ENCODE data around the gene CCDC146. TPM values are rescaled to one million over a fixed set of nuclear protein-coding genes. Genes with fewer than 3 reads are reported as not detected.

Gene CCDC146
- total RNA-seq, 1 donor from 2014 or later, result 6.1 TPM

- Histone ChIP-seq H3K4me2 (no peak overlapping the region), H3K79me2 (ENCODE audit: low read depth) (no peaks in the 10 kb centered on the region), H3K36me3 (no peaks in the 10 kb centered on the region), H3K27me3 (no peaks in the 10 kb centered on the region), H3K9me3 (ENCODE audit: low read depth) (no peaks in the 10 kb centered on the region), H4K20me1 (ENCODE audit: low read depth) (no peaks in the 10 kb centered on the region), H3F3A (ENCODE audit: low read depth) (no peaks in the 10 kb centered on the region), H3K27ac (no peak overlapping the region), H3K4me3 (no peak overlapping the region), H3K4me1 (no peaks in the 10 kb centered on the region), H3K9ac (no peak overlapping the region), H2AFZ (replicated peaks) (no peak overlapping the region)
- H3K27me3 Mint-ChIP-seq (ENCODE audit: insufficient read depth, low read depth), result no peaks in the 10 kb centered on the region
- TF ChIP-seq CTCF (IDR thresholded peaks at IDR 0.05), result no peak
- TF ChIP-seq EZH2 (IDR thresholded peaks at IDR 0.05), result no peak
- TF ChIP-seq EZH2phosphoT487 (IDR thresholded peaks at IDR 0.05), result no peak
- no peak overlapping the region for H3K27ac Mint-ChIP-seq
- no peaks in the 10 kb centered on the region for H3K4me1 Mint-ChIP-seq
- DNase-seq (ENCODE audit: low spot score), result no peak
- H3K9me3 Mint-ChIP-seq, result peaks cover 20% of the 10 kb centered on the region
- no peak overlapping the region for H3K4me3 Mint-ChIP-seq
- no peaks in the 10 kb centered on the region for H3K36me3 Mint-ChIP-seq
Measured at GRCh38 chr7:77205706-77206105, 83.3 kb downstream of the CCDC146 start.

GRCh38 chr7:77208416-77208815, 86.0 kb downstream of the CCDC146 start:
- H3K79me2 ChIP-seq (ENCODE audit: low read depth), result no peaks in the 10 kb centered on the region
- Mint-ChIP-seq H3K27ac (no peak overlapping the region), H3K9me3 (peaks cover 24% of the 10 kb centered on the region), H3K4me1 (no peaks in the 10 kb centered on the region), H3K36me3 (no peaks in the 10 kb centered on the region), H3K4me3 (no peak overlapping the region), H3K27me3 (ENCODE audit: insufficient read depth, low read depth) (no peaks in the 10 kb centered on the region)
- no peak for TF ChIP-seq EZH2 (IDR thresholded peaks at IDR 0.05)
- no peak for TF ChIP-seq CTCF (IDR thresholded peaks at IDR 0.05)
- no peak for TF ChIP-seq EZH2phosphoT487 (IDR thresholded peaks at IDR 0.05)
- no peaks in the 10 kb centered on the region for H4K20me1 ChIP-seq (ENCODE audit: low read depth)
- H3K9ac ChIP-seq, result no peak overlapping the region
- H3K4me3 ChIP-seq, result no peak overlapping the region
- H3K36me3 ChIP-seq, result no peaks in the 10 kb centered on the region
- H3F3A ChIP-seq (ENCODE audit: low read depth), result no peaks in the 10 kb centered on the region
- H3K4me2 ChIP-seq, result no peak overlapping the region
- H3K27ac ChIP-seq, result no peak overlapping the region
- H3K4me1 ChIP-seq, result no peaks in the 10 kb centered on the region
- no peak for DNase-seq (ENCODE audit: low spot score)
- H3K27me3 ChIP-seq, result no peaks in the 10 kb centered on the region
- no peaks in the 10 kb centered on the region for H3K9me3 ChIP-seq (ENCODE audit: low read depth)
- H2AFZ ChIP-seq (replicated peaks), result no peak overlapping the region

GRCh38 chr7:77209479-77210139, 87.2 kb downstream of the CCDC146 start:
- Histone ChIP-seq H3K27ac (no peak overlapping the region), H3K9ac (no peak overlapping the region), H2AFZ (replicated peaks) (no peak overlapping the region), H3K9me3 (ENCODE audit: low read depth) (no peaks in the 10 kb centered on the region), H3K27me3 (no peaks in the 10 kb centered on the region), H3K4me1 (no peaks in the 10 kb centered on the region), H3K4me3 (no peak overlapping the region), H3K79me2 (ENCODE audit: low read depth) (no peaks in the 10 kb centered on the region), H3K36me3 (no peaks in the 10 kb centered on the region), H4K20me1 (ENCODE audit: low read depth) (no peaks in the 10 kb centered on the region), H3F3A (ENCODE audit: low read depth) (no peaks in the 10 kb centered on the region), H3K4me2 (no peak overlapping the region)
- Mint-ChIP-seq H3K4me1 (no peaks in the 10 kb centered on the region), H3K27me3 (ENCODE audit: insufficient read depth, low read depth) (no peaks in the 10 kb centered on the region), H3K36me3 (no peaks in the 10 kb centered on the region), H3K27ac (no peak overlapping the region), H3K9me3 (peaks cover 24% of the 10 kb centered on the region), H3K4me3 (no peak overlapping the region)
- no peak for DNase-seq (ENCODE audit: low spot score)
- TF ChIP-seq EZH2phosphoT487 (IDR thresholded peaks at IDR 0.05), result no peak
- TF ChIP-seq CTCF (IDR thresholded peaks at IDR 0.05), result no peak
- TF ChIP-seq EZH2 (IDR thresholded peaks at IDR 0.05), result no peak
